ENCODE results near the gene DMD.

DNA sequence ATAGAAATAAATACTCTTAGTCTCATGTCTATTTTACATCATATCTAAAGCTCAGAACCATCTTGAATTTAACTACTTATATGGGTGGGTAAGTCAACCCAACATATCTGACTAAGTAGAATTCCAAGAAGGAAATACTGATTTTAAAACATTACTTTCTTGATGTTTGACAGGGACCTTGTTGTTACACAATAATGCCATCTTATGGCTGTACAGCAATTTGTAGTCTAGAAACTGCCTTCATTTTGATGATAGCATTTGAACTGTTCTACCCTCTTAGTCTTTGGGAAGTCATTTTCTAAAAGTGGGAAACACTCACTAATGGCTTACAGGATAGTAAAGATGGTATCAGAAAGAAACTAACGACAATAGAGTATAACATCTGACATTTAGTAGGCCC, 929.5 kb downstream of the DMD start:
- TF ChIP-seq SMC3 (IDR thresholded peaks at IDR 0.05) (no peak), POLR2A (IDR thresholded peaks at IDR 0.05; ENCODE audit: low read length) (no peak), CEBPB (IDR thresholded peaks at IDR 0.05) (no peak), RAD21 (conservative IDR thresholded peaks at IDR 0.05 in 1 of 2, IDR thresholded peaks at IDR 0.05 in 1 of 2) (no peak), JUN (IDR thresholded peaks at IDR 0.05) (no peak), POLR2AphosphoS2 (conservative IDR thresholded peaks at IDR 0.05; ENCODE audit: low read length) (no peak), RNF2 (IDR thresholded peaks at IDR 0.05; ENCODE audit: borderline replicate concordance, low read depth) (no peak), MYC (IDR thresholded peaks at IDR 0.05; ENCODE audit: borderline replicate concordance, low read length) (no peak)
- TF ChIP-seq, protein P1, sequence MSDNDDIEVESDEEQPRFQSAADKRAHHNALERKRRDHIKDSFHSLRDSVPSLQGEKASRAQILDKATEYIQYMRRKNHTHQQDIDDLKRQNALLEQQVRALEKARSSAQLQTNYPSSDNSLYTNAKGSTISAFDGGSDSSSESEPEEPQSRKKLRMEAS (IDR thresholded peaks at IDR 0.05), result no peak
- TF ChIP-seq, protein P2, sequence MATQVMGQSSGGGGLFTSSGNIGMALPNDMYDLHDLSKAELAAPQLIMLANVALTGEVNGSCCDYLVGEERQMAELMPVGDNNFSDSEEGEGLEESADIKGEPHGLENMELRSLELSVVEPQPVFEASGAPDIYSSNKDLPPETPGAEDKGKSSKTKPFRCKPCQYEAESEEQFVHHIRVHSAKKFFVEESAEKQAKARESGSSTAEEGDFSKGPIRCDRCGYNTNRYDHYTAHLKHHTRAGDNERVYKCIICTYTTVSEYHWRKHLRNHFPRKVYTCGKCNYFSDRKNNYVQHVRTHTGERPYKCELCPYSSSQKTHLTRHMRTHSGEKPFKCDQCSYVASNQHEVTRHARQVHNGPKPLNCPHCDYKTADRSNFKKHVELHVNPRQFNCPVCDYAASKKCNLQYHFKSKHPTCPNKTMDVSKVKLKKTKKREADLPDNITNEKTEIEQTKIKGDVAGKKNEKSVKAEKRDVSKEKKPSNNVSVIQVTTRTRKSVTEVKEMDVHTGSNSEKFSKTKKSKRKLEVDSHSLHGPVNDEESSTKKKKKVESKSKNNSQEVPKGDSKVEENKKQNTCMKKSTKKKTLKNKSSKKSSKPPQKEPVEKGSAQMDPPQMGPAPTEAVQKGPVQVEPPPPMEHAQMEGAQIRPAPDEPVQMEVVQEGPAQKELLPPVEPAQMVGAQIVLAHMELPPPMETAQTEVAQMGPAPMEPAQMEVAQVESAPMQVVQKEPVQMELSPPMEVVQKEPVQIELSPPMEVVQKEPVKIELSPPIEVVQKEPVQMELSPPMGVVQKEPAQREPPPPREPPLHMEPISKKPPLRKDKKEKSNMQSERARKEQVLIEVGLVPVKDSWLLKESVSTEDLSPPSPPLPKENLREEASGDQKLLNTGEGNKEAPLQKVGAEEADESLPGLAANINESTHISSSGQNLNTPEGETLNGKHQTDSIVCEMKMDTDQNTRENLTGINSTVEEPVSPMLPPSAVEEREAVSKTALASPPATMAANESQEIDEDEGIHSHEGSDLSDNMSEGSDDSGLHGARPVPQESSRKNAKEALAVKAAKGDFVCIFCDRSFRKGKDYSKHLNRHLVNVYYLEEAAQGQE (IDR thresholded peaks at IDR 0.05), result no peak
- TF ChIP-seq, protein P3, sequence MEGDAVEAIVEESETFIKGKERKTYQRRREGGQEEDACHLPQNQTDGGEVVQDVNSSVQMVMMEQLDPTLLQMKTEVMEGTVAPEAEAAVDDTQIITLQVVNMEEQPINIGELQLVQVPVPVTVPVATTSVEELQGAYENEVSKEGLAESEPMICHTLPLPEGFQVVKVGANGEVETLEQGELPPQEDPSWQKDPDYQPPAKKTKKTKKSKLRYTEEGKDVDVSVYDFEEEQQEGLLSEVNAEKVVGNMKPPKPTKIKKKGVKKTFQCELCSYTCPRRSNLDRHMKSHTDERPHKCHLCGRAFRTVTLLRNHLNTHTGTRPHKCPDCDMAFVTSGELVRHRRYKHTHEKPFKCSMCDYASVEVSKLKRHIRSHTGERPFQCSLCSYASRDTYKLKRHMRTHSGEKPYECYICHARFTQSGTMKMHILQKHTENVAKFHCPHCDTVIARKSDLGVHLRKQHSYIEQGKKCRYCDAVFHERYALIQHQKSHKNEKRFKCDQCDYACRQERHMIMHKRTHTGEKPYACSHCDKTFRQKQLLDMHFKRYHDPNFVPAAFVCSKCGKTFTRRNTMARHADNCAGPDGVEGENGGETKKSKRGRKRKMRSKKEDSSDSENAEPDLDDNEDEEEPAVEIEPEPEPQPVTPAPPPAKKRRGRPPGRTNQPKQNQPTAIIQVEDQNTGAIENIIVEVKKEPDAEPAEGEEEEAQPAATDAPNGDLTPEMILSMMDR (IDR thresholded peaks at IDR 0.05), result no peak

All from A549 (cell line).